Germinal center (tissue), 1 donor: ENCODE results near the gene RPS17.
A peak's percentile ranks its signal among the peaks of the same experiment; 100 is the strongest.

Experiments
- DNase-seq: peaks from one replicate; pipeline ENCODE4 v3.0.0; 2012; ENCODE audit warnings: mixed read lengths, low spot score

The RPS17 gene

DNA sequence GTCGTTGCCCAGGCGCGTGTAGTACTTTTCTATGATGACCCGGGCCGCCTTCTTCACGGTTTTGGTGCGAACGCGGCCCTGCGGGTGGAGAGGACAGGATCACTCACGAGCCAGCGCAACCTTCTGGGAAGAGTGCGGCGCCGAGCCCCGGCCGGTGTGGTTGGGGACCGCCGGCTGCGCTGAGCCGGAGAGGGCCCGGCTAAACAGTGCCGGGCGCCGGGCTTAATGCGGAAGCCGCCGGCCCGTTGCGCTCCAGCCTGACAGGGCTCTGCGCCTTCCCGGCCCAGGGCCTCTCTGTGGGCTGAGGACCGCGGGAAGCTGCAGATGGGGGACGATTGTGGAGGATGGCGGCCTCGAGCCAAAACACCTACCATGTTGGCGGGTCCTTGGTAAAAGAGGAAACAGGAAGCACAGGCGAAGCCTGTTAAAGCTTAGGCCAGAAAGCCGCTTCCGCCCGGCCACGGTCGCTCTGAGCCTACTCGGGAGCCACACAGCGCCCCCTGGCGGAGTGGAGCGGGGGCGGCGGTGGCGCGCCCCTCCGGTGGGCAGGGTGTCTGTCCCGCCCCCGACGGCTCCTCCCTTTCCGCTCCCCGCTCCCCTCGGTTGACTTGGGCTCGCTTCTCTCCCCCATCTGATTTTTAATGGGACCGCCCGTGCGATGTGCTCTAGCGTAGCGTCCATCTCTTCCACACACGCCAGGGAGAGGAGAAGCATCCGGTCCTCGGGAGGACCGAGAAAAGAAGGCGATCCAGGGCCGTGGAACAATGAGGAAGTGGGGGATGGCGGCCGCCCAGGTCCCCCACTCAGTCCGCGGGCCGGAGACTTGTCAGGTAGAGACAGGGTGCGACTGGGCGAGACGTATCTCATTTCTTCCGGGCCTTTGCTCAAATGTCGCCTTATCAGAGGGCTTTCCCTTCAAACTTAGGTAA is at the start of gene RPS17:
TSS of gene RPS17 (minus strand) at position 403 of the 929 bp plus-strand sequence. CDS start at position 374, 29 bp downstream.
- DNase-seq, result peak; percentile 99

DNA sequence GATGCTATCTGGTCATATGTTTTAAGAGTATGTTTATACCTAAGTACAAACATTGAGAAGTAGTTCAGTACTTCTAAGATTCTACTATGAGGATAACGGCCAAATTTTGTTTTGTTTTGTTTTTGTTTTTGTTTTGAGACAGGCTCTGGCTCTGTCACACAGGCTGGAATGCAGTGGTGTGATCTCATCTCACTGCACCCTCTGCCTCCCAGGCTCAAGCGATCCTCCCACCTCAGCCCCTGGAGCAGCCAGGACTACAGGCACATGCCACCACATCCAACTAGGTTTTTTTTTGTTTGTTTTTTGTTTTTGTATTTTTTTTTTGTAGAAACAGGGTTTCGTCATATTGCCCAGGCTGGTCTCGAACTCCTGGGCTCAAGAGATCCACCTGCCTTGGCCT is 47.5 kb upstream of the RPS17 start:
- no peak for DNase-seq

DNA sequence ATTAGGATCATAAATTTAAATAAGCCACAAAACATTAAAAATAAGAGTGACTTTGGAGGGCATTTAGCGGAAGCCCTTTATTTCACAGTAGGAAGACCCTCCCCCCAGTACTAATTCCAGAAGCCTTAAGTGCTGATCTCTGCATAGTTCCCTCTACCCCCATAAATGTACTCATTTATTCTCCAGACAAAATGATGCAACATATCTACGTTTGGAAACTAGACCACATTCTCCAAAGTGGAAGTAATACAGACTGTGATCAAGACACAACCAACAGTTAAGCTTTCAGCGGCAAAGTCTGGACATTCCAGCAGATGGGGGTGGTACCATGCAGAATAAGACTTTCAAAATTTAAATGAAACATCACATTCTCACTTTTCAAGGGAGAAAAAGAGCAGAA is 44.8 kb upstream of the RPS17 start:
- no peak for DNase-seq

DNA sequence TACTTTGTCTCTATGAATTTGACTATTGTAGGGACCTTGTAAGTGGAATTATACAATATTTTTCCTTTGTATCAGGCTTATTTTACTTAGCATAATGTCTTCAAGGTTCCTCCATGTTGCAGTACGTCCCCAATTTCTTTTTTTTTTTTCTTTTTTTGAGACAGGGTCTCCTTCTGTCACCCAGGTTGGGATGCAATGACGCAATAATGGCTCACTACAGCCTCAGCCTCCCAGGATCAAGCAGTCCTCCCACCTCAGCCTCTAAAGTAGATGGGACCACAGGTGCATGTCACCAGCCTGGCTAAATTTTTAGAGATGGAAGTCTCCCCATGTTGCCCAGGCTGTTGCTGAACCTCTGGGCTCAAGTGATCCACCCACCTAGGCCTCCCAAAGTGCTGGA is 40.5 kb upstream of the RPS17 start:
- no peak for DNase-seq

DNA sequence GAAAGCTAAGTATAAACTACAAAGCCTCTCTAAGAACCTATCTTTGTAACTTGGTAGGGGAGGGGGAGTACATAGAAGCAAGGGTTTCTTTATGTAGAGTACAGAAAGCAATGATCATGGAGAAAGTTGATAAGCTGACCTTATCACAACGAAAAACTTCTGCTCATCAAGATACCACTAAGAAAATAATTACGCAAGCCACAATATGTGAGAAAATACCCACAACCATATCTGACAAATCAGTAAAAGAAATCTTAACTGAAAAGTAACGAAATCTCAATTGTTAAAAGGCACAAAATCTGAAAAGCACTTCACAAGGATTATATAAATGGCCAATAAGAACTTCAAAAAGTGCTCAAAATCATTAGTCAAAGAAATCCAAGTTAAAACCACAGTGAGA is 35.1 kb upstream of the RPS17 start:
- DNase-seq, result no peak

DNA sequence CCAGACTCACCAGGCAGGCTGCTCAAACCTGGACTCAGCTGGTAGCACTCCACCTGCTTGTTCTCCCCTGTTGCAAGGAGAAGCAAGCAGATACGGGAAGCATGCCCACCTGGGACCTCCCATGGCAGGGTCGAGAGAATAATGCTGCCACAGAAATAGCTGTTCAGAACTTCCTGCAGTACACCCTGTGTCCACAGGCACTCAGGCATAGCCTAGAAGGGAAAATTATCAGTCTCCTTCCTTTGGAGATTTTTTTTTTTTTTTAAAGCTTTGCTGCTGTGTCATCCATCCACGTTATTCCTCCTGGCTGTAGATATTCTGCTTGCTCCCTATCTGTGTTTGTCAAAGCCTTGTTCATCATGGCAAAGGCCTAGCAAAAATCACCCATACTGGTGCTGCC is 32.7 kb upstream of the RPS17 start:
- no peak for DNase-seq

DNA sequence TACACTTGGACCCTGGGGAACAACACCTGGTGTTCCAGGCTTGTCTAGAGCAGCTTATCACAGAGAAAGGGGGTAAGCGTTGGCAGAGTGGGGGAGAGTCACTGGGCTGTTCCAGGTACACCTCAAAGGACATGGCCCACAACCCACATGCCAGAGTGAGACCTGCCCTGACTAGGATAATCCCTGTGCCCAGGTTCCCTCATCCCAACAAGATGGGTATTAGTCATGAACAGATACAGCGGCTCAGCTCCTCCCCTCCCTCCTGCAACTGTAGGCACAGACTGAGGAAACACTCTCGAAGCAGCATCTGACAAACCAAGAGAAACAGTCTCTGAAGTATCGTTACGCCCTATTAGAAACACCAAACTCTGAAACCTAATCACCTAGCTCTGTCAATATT is 32.1 kb upstream of the RPS17 start:
- no peak for DNase-seq

DNA sequence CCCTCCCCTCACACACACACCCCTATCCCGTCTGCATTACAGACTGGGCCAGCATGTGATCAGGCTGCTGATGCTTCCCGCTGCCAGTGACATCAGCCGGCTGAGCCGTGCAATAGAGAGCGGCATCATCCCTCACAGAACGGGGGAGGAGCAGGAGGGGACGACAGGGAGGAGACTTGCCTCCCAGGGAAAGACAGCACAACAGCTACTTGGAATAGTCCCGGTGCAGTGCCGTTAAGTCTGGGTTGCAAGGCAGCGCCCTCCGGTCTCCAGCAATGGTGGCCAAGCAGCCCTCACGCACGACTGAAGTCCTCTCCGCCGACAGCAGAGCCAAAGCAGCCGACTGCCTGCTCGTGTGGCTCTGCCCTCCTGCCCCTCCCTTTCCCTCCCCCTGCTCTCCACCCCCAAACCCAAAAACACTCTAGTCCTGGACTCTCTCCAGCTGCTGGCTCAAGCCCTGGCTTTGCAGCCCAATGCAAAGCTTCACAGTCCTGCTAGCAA is 31.5 kb upstream of the RPS17 start:
- no peak for DNase-seq

DNA sequence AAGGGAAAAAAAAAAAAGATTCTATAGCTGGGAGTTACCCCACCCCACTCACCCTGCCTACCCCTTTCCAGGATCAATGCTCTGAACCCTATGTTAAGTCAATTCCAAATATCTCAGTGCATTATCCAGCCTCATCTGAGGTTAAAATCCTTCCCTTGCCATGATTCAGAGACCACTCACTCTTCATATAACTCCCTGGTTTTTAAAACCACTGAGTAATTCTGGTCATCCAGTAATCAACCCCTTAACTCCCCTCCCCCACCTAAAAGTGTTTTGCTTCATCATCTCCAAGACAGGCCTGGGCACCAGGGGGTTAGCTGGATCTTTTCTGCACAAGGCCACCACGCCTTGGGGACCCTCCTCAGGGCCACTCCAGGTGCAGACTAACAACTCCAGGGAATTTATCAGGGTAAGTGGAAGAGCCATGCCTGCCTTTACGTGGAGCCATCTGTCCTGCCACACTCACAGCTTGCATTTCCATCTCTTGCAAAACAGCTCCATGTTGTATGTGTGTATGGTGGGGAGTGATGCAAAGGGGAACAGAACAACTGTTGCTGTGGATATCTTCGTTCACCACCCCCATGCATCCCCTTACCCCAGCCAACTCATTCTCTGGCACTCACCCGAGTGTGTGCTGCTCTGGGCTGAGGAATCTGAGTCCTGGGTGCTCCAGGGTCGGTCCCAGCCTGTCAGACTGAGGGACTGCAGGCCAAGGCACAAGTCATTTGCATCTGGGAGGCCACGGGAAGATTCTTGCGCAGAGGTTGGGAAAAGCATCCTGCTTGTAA is 30.7 kb upstream of the RPS17 start:
- no peak for DNase-seq

DNA sequence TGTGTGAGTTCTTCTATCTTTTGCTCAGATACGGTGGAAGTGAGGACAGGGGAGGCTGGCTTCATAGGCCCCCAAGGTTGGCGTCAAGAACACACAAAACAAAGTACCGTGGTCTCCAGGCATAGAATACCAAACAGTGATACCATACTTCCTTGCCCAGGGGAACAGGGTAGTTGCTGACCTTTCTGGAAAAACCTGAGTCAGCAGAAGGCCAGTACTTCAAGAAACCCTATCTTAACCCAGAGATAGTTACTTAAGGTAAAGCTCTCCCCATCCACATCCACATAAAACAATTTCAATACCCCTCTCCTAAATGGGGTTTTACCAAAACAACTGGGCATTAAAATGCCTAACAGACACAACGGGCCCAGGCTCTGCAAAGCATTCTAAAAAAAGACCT is 29.6 kb upstream of the RPS17 start:
- no peak for DNase-seq

DNA sequence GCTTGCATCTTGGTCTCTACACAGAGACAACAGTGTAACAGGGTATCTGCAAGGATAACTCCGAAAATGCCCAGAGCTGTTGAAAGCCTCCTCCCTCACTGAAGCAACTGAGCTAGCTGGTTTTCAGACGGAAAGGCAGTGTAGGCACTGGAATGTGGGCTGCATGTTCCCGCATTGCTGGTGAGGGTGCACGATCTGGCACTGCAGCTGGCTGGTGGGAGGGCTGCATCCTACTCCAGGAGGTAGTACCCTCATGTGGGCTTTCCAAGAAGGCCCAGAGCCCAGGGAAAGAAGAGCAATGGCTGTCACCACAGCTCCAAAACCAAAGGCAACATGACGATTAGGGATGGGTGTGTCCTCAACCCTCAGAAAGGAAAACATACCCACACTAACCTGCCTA is 28.7 kb upstream of the RPS17 start:
- no peak for DNase-seq

DNA sequence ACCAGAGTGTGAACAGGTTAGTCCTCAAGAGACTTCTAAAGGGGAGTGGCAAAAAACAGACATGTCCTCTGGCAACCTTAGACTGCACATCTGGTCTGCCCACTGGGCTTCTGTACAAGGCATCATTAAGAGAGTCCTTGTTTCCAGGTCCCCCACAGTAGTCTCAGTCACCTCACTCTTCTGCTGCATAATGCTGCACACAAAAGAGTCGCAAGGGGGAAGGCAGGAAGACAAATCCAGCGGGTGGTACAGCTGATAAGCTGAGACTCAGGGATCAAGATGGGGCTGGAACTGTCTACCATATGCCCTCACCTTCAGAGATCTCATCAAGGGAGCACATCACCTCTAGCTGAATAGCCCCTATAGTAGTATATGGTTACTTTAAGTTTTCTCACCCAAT is 27.4 kb upstream of the RPS17 start:
- no peak for DNase-seq

DNA sequence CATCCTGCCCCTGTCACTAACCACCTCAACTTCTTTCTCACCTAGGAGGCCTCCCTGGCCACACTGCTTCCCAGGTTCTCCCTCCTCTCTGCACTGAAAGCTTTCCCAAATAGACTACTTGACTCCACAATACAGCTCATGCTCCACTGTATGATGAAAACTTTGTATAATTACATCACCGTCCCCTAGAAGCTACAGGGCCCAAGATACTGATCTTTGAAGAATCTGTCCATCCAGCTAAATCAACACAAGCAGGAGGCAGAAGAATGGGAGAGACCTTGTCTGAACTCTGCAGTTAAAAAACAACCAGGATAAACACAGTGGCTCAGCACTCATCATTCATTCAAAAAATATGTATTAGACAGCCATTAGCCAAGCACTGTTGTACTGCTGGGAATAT is 26.4 kb upstream of the RPS17 start:
- DNase-seq, result no peak

DNA sequence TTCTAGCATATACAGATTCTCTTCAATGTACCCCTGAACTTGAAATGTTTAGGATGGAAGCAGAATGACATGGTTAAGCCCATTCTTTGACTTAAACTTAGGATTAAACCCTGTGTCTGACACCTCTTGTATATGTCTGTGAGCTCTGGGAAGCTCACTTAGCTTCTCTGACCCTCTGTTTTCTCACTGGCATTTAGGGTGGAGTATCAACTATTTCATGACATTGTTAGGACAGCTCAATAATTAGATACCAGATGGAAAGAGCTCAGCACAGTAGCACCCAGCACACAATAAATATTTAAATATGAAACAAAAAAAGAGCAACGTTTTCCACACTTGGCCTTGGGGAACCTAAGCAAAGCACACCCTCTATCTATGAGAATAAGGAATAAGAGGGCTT is 18.2 kb upstream of the RPS17 start:
- no peak for DNase-seq

DNA sequence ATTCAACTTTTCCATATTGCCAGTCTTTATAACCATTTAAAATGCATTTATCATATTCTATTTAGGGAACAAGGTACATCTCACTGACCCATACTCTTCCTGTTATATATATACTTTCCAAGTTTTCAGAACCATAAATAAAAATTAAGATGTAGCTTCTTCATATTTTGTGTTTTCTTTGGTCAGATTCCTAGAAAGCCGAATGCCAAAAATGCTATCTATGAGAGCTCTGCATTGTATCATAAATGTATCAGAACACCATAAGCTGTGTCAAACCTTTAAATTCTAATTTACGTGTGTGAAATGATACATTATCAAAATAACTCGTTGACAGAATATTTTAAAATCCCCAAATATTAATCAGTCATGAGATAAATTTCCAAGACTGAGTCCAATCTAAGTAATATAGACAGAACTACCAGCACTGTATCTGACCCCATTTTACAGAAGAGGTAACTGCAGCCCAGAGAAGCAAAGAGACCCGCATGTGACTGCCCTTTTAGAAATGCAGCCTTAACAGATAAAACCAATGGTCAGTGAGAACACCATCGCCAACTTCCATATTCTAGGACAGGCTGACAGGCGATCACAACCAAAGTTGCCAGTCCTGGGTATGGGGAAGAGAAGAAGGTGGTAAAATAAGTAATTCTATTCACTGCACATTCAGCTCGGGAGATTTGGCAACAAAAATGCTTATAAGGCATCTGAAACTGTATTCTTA is 16.2 kb upstream of the RPS17 start:
- DNase-seq, result no peak

DNA sequence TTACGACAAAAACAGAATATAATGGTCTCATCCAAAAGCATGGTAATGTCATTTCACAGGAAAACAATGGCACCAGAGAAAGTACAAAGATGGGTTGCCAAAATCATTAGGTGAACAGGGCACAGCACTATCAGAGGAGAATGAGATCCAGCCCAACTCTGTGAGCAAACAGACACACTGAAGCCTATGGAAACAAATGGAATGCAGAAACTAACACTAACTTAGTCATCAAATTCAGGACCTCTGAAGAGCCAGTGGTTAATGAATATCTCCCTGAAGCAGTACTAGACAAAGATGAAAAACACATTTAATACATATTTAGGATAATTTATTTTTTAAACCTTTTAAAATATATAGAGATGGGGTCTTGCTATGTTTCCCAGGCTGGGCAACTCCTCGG is 14.6 kb upstream of the RPS17 start:
- DNase-seq, result no peak

DNA sequence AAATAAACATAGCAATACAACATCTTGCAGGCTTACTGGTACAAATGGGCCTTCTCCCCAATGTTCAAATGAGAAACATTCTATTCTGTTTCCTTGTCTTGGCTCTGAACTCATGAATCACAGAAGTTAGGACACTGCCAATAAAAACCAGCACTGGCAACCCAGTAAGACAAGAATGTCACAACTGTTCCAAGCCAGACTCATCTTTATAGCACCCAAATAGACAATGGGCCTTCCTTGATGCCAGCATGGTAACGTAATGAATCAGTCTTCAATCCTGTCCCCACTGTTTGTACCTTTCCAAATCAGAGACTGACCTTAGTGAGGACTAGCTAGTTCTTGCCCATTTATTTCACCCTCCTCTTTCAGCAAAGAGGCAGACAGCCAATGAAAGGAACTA is 14.1 kb upstream of the RPS17 start:
- no peak for DNase-seq

DNA sequence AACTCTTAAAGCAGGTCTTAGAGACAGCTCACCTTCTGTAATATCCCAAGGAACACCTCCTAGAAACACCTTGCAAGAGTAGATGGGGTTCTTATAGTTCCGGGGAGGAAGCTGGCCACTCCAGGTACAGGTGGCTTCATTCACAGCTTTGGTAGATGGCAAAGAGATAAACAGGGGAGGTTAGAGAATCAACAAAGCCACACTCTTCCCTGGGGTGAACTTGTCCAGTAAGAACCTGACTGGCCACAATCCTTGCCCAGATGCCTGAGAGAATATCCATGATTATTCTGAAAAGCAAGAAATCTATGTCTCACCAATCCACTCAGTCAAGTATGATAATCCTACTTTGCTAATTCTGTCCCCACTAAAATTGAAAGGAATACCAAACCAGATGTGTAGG is 13.6 kb upstream of the RPS17 start:
- DNase-seq, result no peak

DNA sequence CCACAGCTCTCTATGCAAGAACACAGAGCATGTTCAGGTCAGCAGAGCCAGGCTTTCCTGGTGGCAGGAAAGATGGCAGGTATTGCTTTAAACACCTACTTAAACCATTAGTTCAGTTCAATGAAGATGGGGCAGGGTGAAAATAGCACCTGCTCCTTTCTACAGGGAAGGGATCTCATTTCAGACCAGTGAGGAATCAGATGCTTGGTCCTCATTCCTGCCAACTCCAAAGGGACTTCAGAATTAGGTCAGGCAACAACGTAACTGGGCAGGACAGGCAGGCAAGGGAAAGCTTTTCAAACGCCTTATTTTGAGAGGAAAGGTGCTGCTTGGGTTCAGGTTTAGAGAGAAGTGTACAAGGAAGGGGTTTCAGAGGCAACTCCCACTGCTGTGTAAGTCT is 12.6 kb upstream of the RPS17 start:
- DNase-seq, result no peak

DNA sequence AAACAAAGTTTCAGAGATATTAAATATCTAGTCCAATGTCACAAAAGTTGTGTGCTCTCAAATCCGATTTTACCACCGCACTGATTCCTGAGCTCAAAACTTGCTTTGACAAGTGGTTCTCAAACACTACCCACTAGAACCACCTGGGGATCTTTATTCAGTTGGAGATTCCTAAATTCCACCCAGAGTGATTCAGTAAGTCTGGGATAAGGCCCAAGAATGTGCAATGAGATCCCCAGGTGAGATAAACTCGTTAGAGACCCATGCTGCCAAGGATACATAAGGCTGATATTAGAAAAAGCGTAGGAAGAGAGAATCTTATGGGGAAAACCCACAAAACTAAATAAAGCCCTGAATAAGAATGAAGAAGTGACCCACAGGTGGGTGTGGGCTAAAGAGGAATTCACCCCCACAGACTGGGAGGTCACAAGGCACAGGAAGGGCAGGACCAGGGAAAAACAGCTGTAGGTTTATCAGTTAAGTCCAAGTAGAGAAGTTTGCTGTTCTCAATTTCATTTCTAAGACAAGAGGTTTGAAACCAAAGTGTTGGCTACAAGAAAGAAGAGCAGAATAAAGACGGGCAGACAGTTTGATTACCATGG is 11.5 kb upstream of the RPS17 start:
- DNase-seq, result no peak

DNA sequence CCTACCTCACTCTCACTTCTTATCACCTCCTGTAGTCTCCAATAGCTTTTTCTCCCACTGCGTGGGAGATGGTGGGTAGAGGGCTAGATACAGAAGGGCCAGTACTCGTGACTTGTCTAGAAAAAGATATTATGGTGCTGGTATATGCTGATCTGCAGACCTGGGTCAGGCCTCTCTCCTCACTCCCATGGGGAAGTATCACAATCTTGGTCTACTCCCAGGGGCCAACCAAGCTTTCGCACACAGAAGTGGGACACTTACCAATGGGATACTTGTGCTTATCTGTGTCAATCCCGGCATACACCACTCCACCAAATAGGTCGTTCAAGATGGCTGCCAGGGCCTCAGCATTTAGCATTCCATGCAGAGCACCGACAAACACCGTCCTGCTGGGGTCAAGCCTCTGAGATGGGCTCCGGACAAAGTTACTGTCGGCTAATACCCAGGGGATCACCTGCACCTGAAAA is 9.0 kb upstream of the RPS17 start:
- no peak for DNase-seq

DNA sequence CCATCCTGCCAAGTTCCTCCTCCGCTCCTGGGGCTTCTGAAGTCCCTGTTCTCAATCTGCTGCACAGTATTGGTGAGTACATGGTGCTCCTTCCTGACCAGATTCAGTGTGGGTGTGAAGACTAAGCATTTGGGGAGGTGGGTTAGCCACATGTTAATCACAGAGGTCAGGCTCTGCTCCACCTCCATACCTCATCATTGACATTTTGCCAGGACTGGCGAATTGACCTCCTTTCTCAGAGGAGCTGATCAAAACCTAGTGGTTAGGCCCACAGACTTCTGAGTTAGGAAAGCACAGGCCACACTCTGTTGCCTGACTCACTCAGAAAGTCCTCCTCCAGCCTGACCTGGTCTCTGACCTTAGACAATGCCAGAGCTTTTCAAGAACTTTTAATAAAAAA is 8.4 kb upstream of the RPS17 start:
- no peak for DNase-seq
